MCF 10A (cell line): Measurements from ENCODE around the gene STAM. TPM values are rescaled to one million over a fixed set of nuclear protein-coding genes. Genes with fewer than 3 reads are reported as not detected.
A peak's percentile ranks its signal among the peaks of the same experiment; 100 is the strongest.

ENCODE experiments used
- BruUV-seq: library from RNA; stranded (reverse); fragments of 400-500 nt; replicated peaks from 2 replicates; lab custom pipeline; 2021; lab: Mats Ljungman, UMichigan
- CTCF ChIA-PET: fragments of 300-600 bp; sonication (Branson Sonifier 250); formaldehyde crosslinking; extraction: SDS; loops from one replicate; lab custom pipeline; 2021; ENCODE audit warnings: antibody characterized with exemption, inconsistent platforms; lab: Yijun Ruan, JAX
- POLR2A ChIA-PET: fragments of 300-600, 350-650 bp; sonication (Branson Sonifier 250); formaldehyde crosslinking; extraction: SDS; loops from one replicate; lab custom pipeline; 2020; ENCODE audit warnings: antibody characterized with exemption, inconsistent platforms; lab: Yijun Ruan, JAX
- DNase-seq: peaks from one replicate; pipeline ENCODE4 v3.0.0-alpha.2; 2018; ENCODE audit not compliant: unreplicated experiment
- H3K27ac Mint-ChIP-seq: one replicate; pipeline ENCODE4 v1.8.0; 2022; ENCODE audit warnings: mild to moderate bottlenecking, low read depth, mixed read lengths; ENCODE audit not compliant: unreplicated experiment
- H3K27me3 Mint-ChIP-seq: one replicate; pipeline ENCODE4 v1.8.0; 2022; ENCODE audit warnings: mixed read lengths; ENCODE audit not compliant: insufficient read depth, unreplicated experiment
- H3K36me3 Mint-ChIP-seq: one replicate; pipeline ENCODE4 v1.8.0; 2022; ENCODE audit warnings: mild to moderate bottlenecking, moderate library complexity, mixed read lengths; ENCODE audit not compliant: insufficient read depth, unreplicated experiment
- H3K4me1 Mint-ChIP-seq: one replicate; pipeline ENCODE4 v1.8.0; 2022; ENCODE audit warnings: mixed read lengths; ENCODE audit not compliant: insufficient read depth, unreplicated experiment
- H3K4me3 Mint-ChIP-seq: one replicate; pipeline ENCODE4 v1.8.0; 2022; ENCODE audit warnings: mild to moderate bottlenecking, moderate library complexity, mixed read lengths; ENCODE audit not compliant: unreplicated experiment
- H3K9me3 Mint-ChIP-seq: one replicate; pipeline ENCODE4 v1.8.0; 2022; ENCODE audit warnings: mixed read lengths; ENCODE audit not compliant: unreplicated experiment
- CTCF ChIP-seq: fragments of 200-600 bp; IDR thresholded peaks from one replicate; pipeline ENCODE4 v1.8.0; 2022; ENCODE audit warnings: antibody characterized with exemption, mild to moderate bottlenecking; ENCODE audit not compliant: unreplicated experiment
- intact Hi-C: fragments of 100-400 bp; cut with micrococcal nuclease; formaldehyde crosslinking; loops from 2 replicates; pipeline ENCODE4 v1.14.1; 2022
- total RNA-seq: library from RNA; stranded (reverse); gene quantifications from 2 replicates; pipeline ENCODE4 v1.2.3, GENCODE V29; 2022

The STAM gene
- total RNA-seq, 1 experiment from 2014 or later = 35.4 TPM

GRCh38 chr10:17734432-17735080 lies 90.6 kb downstream of the STAM start:
- no peak overlapping the region for H3K4me3 Mint-ChIP-seq
- H3K9me3 Mint-ChIP-seq = no peaks in the 10 kb centered on the region
- no peak for TF ChIP-seq CTCF
- no TSS peak for BruUV-seq
- CTCF ChIA-PET = interaction anchor here (0.7 to 4.5 kb wide), 3 partner anchors 8 to 974 kb away, joined by 3 to 32 read pairs (median 3); no protein-coding TSS in a partner anchor
- H3K36me3 Mint-ChIP-seq = no peaks in the 10 kb centered on the region
- no peaks in the 10 kb centered on the region for H3K4me1 Mint-ChIP-seq
- no peak overlapping the region for H3K27ac Mint-ChIP-seq
- no peak for DNase-seq
- POLR2A ChIA-PET = no interaction called here
- intact Hi-C loops = loop anchor here (5.0 kb wide), 2 partner anchors 503 to 578 kb away; no protein-coding TSS in a partner anchor
- no peaks in the 10 kb centered on the region for H3K27me3 Mint-ChIP-seq

- H3K36me3 Mint-ChIP-seq = no peaks in the 10 kb centered on the region
- CTCF ChIA-PET = interaction anchor here (0.6 to 4.5 kb wide), 9 partner anchors 23 to 1459 kb away, joined by 3 to 32 read pairs (median 3); no protein-coding TSS in a partner anchor
These were observed 91.4 kb downstream of the STAM start for GRCh38 chr10:17735166-17735941.

GRCh38 chr10:17736223-17736622 lies 92.3 kb downstream of the STAM start:
- TF ChIP-seq CTCF = peak; percentile 8
- Mint-ChIP-seq H3K9me3 (no peaks in the 10 kb centered on the region), H3K27ac (no peak overlapping the region), H3K4me1 (no peaks in the 10 kb centered on the region), H3K27me3 (no peaks in the 10 kb centered on the region), H3K36me3 (no peaks in the 10 kb centered on the region), H3K4me3 (no peak overlapping the region)
- no TSS peak for BruUV-seq
- ChIA-PET CTCF (interaction anchor here (0.6 to 4.5 kb wide), 23 partner anchors 9 to 576 kb away, joined by 3 to 32 read pairs (median 5); partner anchors contain the start of gene STAM), POLR2A (interaction anchor here (1.1 kb wide), 1 partner anchor 118 kb away, joined by 4 read pairs; no protein-coding TSS in a partner anchor)
- no peak for DNase-seq
- intact Hi-C loops = loop anchor here (5.0 kb wide), 2 partner anchors 501 to 576 kb away; no protein-coding TSS in a partner anchor

More at GRCh38 chr10:17735166-17735941, 91.4 kb downstream of the STAM start:
- Mint-ChIP-seq H3K4me1 (no peaks in the 10 kb centered on the region), H3K27ac (no peak overlapping the region), H3K9me3 (no peaks in the 10 kb centered on the region), H3K27me3 (no peaks in the 10 kb centered on the region), H3K4me3 (no peak overlapping the region)
- no TSS peak for BruUV-seq
- no peak for TF ChIP-seq CTCF
- DNase-seq = no peak
- POLR2A ChIA-PET = no interaction called here
- intact Hi-C loops = loop anchor here (5.0 kb wide), 2 partner anchors 502 to 577 kb away; no protein-coding TSS in a partner anchor
